ENCODE measurements around the gene C1orf105.
A peak's percentile ranks its signal among the peaks of the same experiment; 100 is the strongest.

C1orf105 gene

DNA sequence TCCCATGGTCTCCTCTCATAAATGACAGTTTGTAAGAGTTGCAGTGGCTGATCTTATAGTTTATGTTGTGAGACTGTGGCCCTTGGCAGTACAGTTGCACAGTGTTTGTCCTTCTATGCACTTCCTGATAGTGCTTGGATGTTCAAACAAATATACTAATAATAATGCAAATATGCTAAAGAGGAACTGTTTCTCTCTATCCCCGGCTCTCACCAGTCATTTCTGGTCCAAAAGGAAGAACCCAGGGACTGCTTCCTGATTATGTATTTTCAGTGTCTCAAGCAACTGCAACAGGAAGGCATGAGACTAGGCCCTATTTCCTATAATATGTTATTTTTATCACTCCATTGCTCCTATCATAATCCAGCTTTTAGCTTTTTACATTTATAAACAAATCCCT is 95.4 kb downstream of the C1orf105 start:
- no peak for TF ChIP-seq POLR2A (IDR thresholded peaks at IDR 0.05; ENCODE audit: low read depth, low read length)
- no peak for TF ChIP-seq POLR2AphosphoS5 (IDR thresholded peaks at IDR 0.05; ENCODE audit: low read depth, low read length)
- TF ChIP-seq SPI1 (IDR thresholded peaks at IDR 0.05; ENCODE audit: low read depth, low read length) = peak; percentile 46; the same call in 1 of the 2 replicates
- FAIRE-seq = no peak

DNA sequence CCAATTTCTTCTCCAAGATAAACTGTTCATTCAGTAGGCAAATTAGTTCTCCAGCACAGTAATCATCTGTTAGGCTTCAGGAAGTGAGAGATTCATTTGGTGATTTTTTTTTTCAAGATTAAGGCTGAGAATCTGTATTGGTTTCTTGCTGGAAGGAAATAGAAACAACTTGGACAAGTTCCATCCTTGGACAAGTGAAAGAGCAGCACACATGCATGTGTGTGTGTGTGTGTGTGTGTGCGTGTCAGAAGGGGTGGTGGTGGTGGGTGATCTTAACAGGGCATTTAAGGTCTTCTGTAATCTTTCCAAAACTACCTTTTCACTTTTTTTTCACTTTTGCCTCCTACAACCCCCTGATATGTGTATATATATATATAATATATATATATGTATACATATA is 96.6 kb downstream of the C1orf105 start:
- no peak for FAIRE-seq
- no peak for DNase-seq (ENCODE audit: insufficient read length, low spot score)
- TF ChIP-seq POLR2A (IDR thresholded peaks at IDR 0.05; ENCODE audit: low read depth, low read length) = no peak
- TF ChIP-seq SPI1 (IDR thresholded peaks at IDR 0.05; ENCODE audit: low read depth, low read length) = no peak
- TF ChIP-seq TAF1 (IDR thresholded peaks at IDR 0.05; ENCODE audit: low read depth, low read length) = no peak
- TF ChIP-seq PAX5 (IDR thresholded peaks at IDR 0.05; ENCODE audit: insufficient read depth, low read length, severe bottlenecking) = no peak
- TF ChIP-seq POLR2AphosphoS5 (IDR thresholded peaks at IDR 0.05; ENCODE audit: low read depth, low read length) = no peak
- TF ChIP-seq POU2F2 (IDR thresholded peaks at IDR 0.05; ENCODE audit: low read depth, low read length) = no peak

More for the DNA sequence above, 95.4 kb downstream of the C1orf105 start:
- no peak for DNase-seq (ENCODE audit: insufficient read length, low spot score)

DNA sequence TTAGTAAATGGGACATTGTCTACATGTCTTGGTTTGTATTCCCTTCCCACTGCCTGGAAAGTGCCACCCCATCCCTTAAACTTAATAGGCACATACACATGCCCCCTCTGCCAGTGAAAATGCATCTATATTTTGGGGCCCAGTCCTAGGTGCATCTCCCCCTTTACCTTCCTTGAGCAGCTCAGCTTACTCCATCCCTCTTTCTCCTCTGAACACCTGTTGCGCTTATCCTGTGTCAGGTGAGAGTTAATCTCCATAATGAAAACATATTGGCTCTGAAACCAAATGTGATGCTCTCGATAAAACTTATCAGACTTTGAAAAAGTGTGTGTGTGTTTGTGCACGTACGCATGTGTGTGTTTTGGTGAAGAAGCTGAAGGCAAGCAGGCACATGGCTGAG is 97.1 kb downstream of the C1orf105 start:
- FAIRE-seq (no peak), DNase-seq (ENCODE audit: insufficient read length, low spot score) (no peak)
- TF ChIP-seq SPI1 (IDR thresholded peaks at IDR 0.05; ENCODE audit: low read depth, low read length) (no peak), PAX5 (IDR thresholded peaks at IDR 0.05; ENCODE audit: insufficient read depth, low read length, severe bottlenecking) (no peak), POLR2A (IDR thresholded peaks at IDR 0.05; ENCODE audit: low read depth, low read length) (no peak), TAF1 (IDR thresholded peaks at IDR 0.05; ENCODE audit: low read depth, low read length) (no peak), POLR2AphosphoS5 (IDR thresholded peaks at IDR 0.05; ENCODE audit: low read depth, low read length) (no peak), POU2F2 (IDR thresholded peaks at IDR 0.05; ENCODE audit: low read depth, low read length) (no peak)

Measured in GM12891 (cell line).